ENCODE results near the gene IL12B. TPM values are rescaled to one million over a fixed set of nuclear protein-coding genes. Genes with fewer than 3 reads are reported as not detected.

IL12B gene
- total RNA-seq, 1 donor from 2014 or later = 0.73 TPM

DNA sequence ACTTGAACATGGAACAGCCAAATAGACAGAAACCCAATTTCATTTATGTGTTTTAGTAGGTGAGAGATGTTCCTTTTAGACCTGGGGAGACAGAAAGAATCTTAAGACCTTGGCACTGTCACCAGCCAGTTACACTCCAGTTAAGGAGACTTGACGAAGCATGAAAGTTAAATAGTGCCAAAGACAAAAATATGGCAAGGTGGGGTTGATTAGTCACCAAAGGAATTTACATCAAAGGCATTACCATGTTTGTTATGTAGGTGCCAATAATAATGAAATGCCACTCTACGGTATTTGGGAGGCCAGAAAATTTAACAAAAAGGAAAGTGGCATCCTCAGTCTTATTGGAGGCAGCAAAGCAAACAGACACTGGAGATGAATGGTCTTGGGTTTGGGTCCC lies 9.2 kb upstream of the IL12B start:
- H3K27ac Mint-ChIP-seq = no peak overlapping the region

DNA sequence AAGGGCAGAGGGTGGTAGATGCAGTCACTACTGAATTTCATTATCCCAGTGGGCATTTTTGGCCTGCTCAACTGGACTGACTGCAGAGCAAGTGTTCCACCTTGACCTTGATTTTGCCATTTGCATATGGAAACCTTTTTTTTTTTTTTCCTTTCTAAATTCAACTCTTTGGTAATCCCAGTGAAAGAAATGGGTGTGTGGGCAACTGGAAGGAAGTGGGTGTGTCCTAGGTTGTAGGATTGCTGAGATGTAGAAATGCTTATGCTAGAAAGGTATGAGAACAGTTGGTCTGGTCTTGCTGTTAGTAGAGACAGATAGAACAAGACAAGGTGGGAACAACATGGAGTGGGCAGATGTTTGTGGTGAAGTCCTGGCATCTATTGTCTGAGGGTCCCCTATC lies 7.8 kb upstream of the IL12B start:
- no peaks in the 10 kb centered on the region for H3K36me3 Mint-ChIP-seq (ENCODE audit: low read depth)
- peak overlapping the region; percentile 93 for H3K27ac Mint-ChIP-seq
- intact Hi-C loops (cut with micrococcal nuclease) = no loop called here
- no peak for ATAC-seq (ENCODE audit: low read depth)
- DNase-seq = no peak
- POLR2A ChIA-PET = interaction anchor here (0.9 to 1.5 kb wide), 5 partner anchors 12 to 436 kb away, joined by 3 to 4 read pairs (median 3); no protein-coding TSS in a partner anchor
- H3K4me3 Mint-ChIP-seq = peak overlapping the region; percentile 29
- CTCF ChIA-PET = interaction anchor here (1.0 kb wide), 1 partner anchor 104 kb away, joined by 3 read pairs; no protein-coding TSS in a partner anchor
- TF ChIP-seq, protein P1, sequence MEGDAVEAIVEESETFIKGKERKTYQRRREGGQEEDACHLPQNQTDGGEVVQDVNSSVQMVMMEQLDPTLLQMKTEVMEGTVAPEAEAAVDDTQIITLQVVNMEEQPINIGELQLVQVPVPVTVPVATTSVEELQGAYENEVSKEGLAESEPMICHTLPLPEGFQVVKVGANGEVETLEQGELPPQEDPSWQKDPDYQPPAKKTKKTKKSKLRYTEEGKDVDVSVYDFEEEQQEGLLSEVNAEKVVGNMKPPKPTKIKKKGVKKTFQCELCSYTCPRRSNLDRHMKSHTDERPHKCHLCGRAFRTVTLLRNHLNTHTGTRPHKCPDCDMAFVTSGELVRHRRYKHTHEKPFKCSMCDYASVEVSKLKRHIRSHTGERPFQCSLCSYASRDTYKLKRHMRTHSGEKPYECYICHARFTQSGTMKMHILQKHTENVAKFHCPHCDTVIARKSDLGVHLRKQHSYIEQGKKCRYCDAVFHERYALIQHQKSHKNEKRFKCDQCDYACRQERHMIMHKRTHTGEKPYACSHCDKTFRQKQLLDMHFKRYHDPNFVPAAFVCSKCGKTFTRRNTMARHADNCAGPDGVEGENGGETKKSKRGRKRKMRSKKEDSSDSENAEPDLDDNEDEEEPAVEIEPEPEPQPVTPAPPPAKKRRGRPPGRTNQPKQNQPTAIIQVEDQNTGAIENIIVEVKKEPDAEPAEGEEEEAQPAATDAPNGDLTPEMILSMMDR (IDR thresholded peaks at IDR 0.05) = no peak
- H3K4me1 Mint-ChIP-seq = peaks cover 77% of the 10 kb centered on the region
- H3K27me3 Mint-ChIP-seq = no peaks in the 10 kb centered on the region
- no peaks in the 10 kb centered on the region for H3K9me3 Mint-ChIP-seq

More for the DNA sequence above, 9.2 kb upstream of the IL12B start:
- DNase-seq = no peak
- H3K4me1 Mint-ChIP-seq = peaks cover 78% of the 10 kb centered on the region
- intact Hi-C loops (cut with micrococcal nuclease) = no loop called here
- no peak for ATAC-seq (ENCODE audit: low read depth)
- peaks cover 4% of the 10 kb centered on the region for H3K9me3 Mint-ChIP-seq
- TF ChIP-seq, protein P1 (IDR thresholded peaks at IDR 0.05) = no peak
- peaks cover 1% of the 10 kb centered on the region for H3K36me3 Mint-ChIP-seq (ENCODE audit: low read depth)
- H3K27me3 Mint-ChIP-seq = no peaks in the 10 kb centered on the region
- ChIA-PET CTCF (interaction anchor here (0.7 kb wide), 1 partner anchor 794 kb away, joined by 3 read pairs; no protein-coding TSS in a partner anchor), POLR2A (interaction anchor here (0.7 kb wide), 1 partner anchor 96 kb away, joined by 3 read pairs; no protein-coding TSS in a partner anchor)
- H3K4me3 Mint-ChIP-seq = no peak overlapping the region

- ATAC-seq (ENCODE audit: low read depth) = peak; percentile 20
- intact Hi-C loops (cut with micrococcal nuclease) = no loop called here
- POLR2A ChIA-PET = interaction anchor here (0.9 to 1.5 kb wide), 5 partner anchors 13 to 436 kb away, joined by 3 to 4 read pairs (median 3); no protein-coding TSS in a partner anchor
- no peak for DNase-seq
- no peaks in the 10 kb centered on the region for H3K27me3 Mint-ChIP-seq
- H3K27ac Mint-ChIP-seq = peak overlapping the region; percentile 93
- CTCF ChIA-PET = interaction anchor here (1.0 kb wide), 1 partner anchor 104 kb away, joined by 3 read pairs; no protein-coding TSS in a partner anchor
- no peaks in the 10 kb centered on the region for H3K36me3 Mint-ChIP-seq (ENCODE audit: low read depth)
- H3K4me1 Mint-ChIP-seq = peaks cover 80% of the 10 kb centered on the region
- H3K4me3 Mint-ChIP-seq = peak overlapping the region; percentile 29
- TF ChIP-seq, protein P1 (IDR thresholded peaks at IDR 0.05) = no peak
- H3K9me3 Mint-ChIP-seq = no peaks in the 10 kb centered on the region
Measured at GRCh38 chr5:159337016-159337955, 7.0 kb upstream of the IL12B start.

GRCh38 chr5:159336586-159336985 lies 6.3 kb upstream of the IL12B start:
- ChIA-PET CTCF (no interaction called here), POLR2A (interaction anchor here (1.1 to 1.5 kb wide), 2 partner anchors 14 to 91 kb away, joined by 3 to 4 read pairs; no protein-coding TSS in a partner anchor)
- DNase-seq = no peak
- peak overlapping the region; percentile 93 for H3K27ac Mint-ChIP-seq
- intact Hi-C loops (cut with micrococcal nuclease) = no loop called here
- ATAC-seq (ENCODE audit: low read depth) = no peak
- H3K36me3 Mint-ChIP-seq (ENCODE audit: low read depth) = no peaks in the 10 kb centered on the region
- H3K4me3 Mint-ChIP-seq = no peak overlapping the region
- H3K27me3 Mint-ChIP-seq = no peaks in the 10 kb centered on the region
- no peaks in the 10 kb centered on the region for H3K9me3 Mint-ChIP-seq
- H3K4me1 Mint-ChIP-seq = peaks cover 80% of the 10 kb centered on the region
- TF ChIP-seq, protein P1 (IDR thresholded peaks at IDR 0.05) = no peak

DNA sequence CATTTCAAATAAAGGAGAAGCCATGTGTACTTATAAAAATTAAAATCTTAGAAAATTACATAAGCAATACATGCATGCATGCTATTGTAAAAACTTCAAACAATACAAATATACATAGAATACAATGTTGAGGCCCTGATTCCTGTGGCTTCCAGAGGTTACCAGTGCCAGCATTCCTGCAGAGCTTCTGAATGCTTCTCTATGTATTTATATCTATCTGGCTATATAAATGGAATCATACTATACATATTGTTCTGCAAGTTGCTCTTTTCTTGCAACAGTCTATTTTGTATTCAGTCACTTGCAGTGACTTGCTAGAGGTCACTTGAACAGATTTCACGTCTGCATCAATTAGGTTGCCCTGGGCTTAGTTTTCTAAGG lies 3.2 kb upstream of the IL12B start:
- H3K9me3 Mint-ChIP-seq = no peaks in the 10 kb centered on the region
- peaks cover 83% of the 10 kb centered on the region for H3K4me1 Mint-ChIP-seq
- intact Hi-C loops (cut with micrococcal nuclease) = loop anchor here (1.0 to 5.0 kb wide), 7 partner anchors 17 to 784 kb away; partner anchors contain the start of genes PWWP2A, RNF145 and TTC1
- TF ChIP-seq, protein P1 (IDR thresholded peaks at IDR 0.05) = no peak
- peak overlapping the region; percentile 90 for H3K27ac Mint-ChIP-seq
- ATAC-seq (ENCODE audit: low read depth) (no peak), DNase-seq (no peak)
- no peaks in the 10 kb centered on the region for H3K36me3 Mint-ChIP-seq (ENCODE audit: low read depth)
- peak overlapping the region; percentile 11 for H3K4me3 Mint-ChIP-seq
- ChIA-PET CTCF (interaction anchor here (0.7 to 2.6 kb wide), 7 partner anchors 16 to 177 kb away, joined by 3 to 14 read pairs (median 4); no protein-coding TSS in a partner anchor), POLR2A (interaction anchor here (0.6 to 2.5 kb wide), 12 partner anchors 10 to 1135 kb away, joined by 3 to 8 read pairs (median 4); no protein-coding TSS in a partner anchor)
- no peaks in the 10 kb centered on the region for H3K27me3 Mint-ChIP-seq

Data from activated B cell treated with CpG ODN at 0.5 μM for 24 hours (primary cell).